Measurements from ENCODE around the gene EYA2.
"Not testable (repeated sequence)": the region's sequence is repeated elsewhere in the genome, so short reads cannot be mapped to it uniquely, and the experiment has no call there.

EYA2 gene

GRCh38 chr20:46903256-46903655 lies 8.6 kb downstream of the EYA2 start:
- no peaks in the 10 kb centered on the region for H3K36me3 Mint-ChIP-seq (ENCODE audit: low read depth)
- no peak overlapping the region for H3K4me3 Mint-ChIP-seq
- peaks cover 24% of the 10 kb centered on the region for H3K27me3 Mint-ChIP-seq (ENCODE audit: low read depth)

DNA sequence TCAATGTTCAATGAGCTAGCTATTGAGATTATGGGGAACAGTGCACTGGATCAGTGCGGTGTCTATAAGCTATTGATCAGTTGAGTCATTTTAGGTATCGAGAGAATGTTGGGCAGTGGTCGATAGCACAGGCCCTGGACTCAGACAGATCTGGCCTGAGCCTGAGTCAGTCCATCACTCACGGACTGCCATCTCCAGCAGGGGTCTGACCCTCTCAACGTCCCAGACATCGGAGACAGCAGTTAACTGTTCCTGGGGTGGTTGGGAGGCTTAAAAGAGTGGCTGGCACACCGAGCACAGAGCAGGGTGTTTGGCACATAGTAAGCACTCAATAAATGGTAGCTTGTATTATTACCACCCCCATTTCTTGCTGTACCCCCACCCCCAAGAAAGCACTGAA lies 9.3 kb downstream of the EYA2 start:
- no peaks in the 10 kb centered on the region for H3K9me3 Mint-ChIP-seq
- DNase-seq (ENCODE audit: low spot score) = no peak
- H3K36me3 Mint-ChIP-seq (ENCODE audit: low read depth) = no peaks in the 10 kb centered on the region
- H3K27ac Mint-ChIP-seq = no peak overlapping the region
- H3K4me3 Mint-ChIP-seq = no peak overlapping the region
- H3K4me1 Mint-ChIP-seq (ENCODE audit: low read depth) = no peaks in the 10 kb centered on the region
- H3K27me3 Mint-ChIP-seq (ENCODE audit: low read depth) = peaks cover 18% of the 10 kb centered on the region

More at GRCh38 chr20:46903256-46903655, 8.6 kb downstream of the EYA2 start:
- Mint-ChIP-seq H3K4me1 (ENCODE audit: low read depth) (no peaks in the 10 kb centered on the region), H3K9me3 (no peaks in the 10 kb centered on the region), H3K27ac (no peak overlapping the region)
- no peak for DNase-seq (ENCODE audit: low spot score)

DNA sequence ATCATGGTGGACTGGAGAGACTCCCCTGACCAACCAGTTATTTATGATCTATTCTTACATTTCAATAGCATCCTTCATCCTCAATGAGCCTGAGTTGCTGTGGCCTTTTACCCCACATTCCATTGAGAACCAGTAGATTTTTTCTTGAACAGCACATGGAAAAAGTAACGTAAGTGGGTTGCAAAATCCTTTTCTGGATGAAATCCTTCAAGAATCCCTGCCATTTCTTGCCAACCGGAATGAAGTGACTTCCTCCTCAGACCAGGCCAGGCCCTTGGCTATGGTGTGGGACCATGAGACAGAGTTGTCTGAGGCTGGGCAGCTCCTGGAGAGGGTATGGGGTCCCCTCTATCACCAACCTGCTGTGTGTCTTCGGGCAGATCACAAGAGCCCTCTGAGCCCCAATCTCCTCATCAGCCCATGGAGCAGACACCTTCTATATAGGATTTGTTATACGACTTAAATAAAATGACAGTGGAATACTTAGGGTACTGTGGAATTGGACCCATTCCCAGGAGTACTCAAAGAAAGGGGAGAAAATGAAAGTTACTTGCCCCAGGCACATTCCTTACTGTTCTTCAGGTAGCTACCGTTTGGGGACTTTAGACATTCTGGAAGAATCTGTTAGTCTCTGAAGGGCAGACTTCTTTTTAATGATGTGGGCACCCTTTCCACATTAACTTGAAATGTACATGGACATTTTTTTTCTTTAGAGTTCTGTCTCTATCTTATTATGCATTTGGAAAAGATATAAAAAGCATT lies 10.9 kb downstream of the EYA2 start:
- H3K4me3 Mint-ChIP-seq = no peak overlapping the region
- no peaks in the 10 kb centered on the region for H3K4me1 Mint-ChIP-seq (ENCODE audit: low read depth)
- DNase-seq (ENCODE audit: low spot score) = no peak
- H3K27me3 Mint-ChIP-seq (ENCODE audit: low read depth) = peaks cover 12% of the 10 kb centered on the region
- H3K36me3 Mint-ChIP-seq (ENCODE audit: low read depth) = no peaks in the 10 kb centered on the region
- H3K9me3 Mint-ChIP-seq = no peaks in the 10 kb centered on the region
- H3K27ac Mint-ChIP-seq = no peak overlapping the region

- Mint-ChIP-seq H3K4me1 (ENCODE audit: low read depth) (no peaks in the 10 kb centered on the region), H3K9me3 (no peaks in the 10 kb centered on the region), H3K27ac (no peak overlapping the region), H3K27me3 (ENCODE audit: low read depth) (peaks cover 8% of the 10 kb centered on the region), H3K4me3 (no peak overlapping the region), H3K36me3 (ENCODE audit: low read depth) (no peaks in the 10 kb centered on the region)
- no peak for DNase-seq (ENCODE audit: low spot score)
Observed at GRCh38 chr20:46913329-46914044, 18.8 kb downstream of the EYA2 start.

DNA sequence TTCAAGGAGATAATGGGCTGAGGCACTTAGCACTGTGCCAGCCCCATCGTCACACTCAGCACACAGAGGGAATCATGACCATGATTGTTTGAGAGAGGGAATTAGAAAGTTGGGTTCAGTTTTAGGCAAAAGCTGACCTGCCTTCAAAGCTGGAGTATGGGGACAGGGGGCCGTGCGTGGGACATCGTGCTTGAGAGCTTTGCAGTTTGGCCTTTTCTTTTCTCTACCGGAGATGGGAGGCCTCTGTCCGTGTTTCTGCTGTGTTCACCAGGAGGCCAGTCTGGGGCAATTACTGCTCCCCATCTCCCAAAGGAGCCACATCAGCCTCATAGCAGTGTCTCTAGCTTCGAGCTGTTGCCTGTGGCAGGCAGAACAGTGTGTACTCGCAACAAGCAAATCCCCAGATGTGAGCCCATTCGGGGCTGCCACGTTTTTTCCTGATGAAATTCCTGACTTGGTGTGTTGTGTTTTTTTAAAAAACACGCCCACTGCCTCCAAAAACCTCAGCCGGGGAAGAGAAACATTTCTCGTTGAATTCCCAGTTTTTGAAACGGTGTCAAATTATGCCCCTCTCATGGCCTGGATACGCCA lies 20.2 kb downstream of the EYA2 start:
- Mint-ChIP-seq H3K9me3 (no peaks in the 10 kb centered on the region), H3K27me3 (ENCODE audit: low read depth) (peaks cover 3% of the 10 kb centered on the region), H3K27ac (no peak overlapping the region), H3K36me3 (ENCODE audit: low read depth) (no peaks in the 10 kb centered on the region), H3K4me3 (no peak overlapping the region), H3K4me1 (ENCODE audit: low read depth) (no peaks in the 10 kb centered on the region)
- DNase-seq (ENCODE audit: low spot score) = no peak

- no peaks in the 10 kb centered on the region for H3K4me1 Mint-ChIP-seq (ENCODE audit: low read depth)
- H3K4me3 Mint-ChIP-seq = no peak overlapping the region
- DNase-seq (ENCODE audit: low spot score) = no peak
- no peak overlapping the region for H3K27ac Mint-ChIP-seq
- no peaks in the 10 kb centered on the region for H3K36me3 Mint-ChIP-seq (ENCODE audit: low read depth)
- H3K27me3 Mint-ChIP-seq (ENCODE audit: low read depth) = peaks cover 2% of the 10 kb centered on the region
- H3K9me3 Mint-ChIP-seq = no peaks in the 10 kb centered on the region
Observed at GRCh38 chr20:46915575-46916257, 21.1 kb downstream of the EYA2 start.

DNA sequence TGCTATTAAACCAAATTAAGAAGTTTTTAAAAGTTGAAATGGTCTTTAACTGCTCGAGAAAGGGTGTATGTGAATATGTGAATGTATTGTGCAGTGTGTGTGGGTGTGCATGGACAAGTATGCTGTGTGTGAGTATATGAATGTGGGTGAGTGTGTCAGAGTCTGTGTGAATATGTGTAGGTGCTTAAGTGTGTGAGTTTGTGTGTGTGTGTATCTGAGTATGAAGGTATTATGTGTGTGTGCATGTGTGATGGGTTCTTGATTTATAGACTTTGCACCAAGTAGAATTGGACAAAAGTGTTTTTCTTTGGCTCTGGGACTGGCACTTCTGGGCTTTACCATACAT lies 21.6 kb downstream of the EYA2 start:
- H3K9me3 Mint-ChIP-seq = no peaks in the 10 kb centered on the region
- no peaks in the 10 kb centered on the region for H3K4me1 Mint-ChIP-seq (ENCODE audit: low read depth)
- no peak for DNase-seq (ENCODE audit: low spot score)
- H3K27ac Mint-ChIP-seq = no peak overlapping the region
- H3K36me3 Mint-ChIP-seq (ENCODE audit: low read depth) = no peaks in the 10 kb centered on the region
- H3K4me3 Mint-ChIP-seq = no peak overlapping the region
- peaks cover 2% of the 10 kb centered on the region for H3K27me3 Mint-ChIP-seq (ENCODE audit: low read depth)

- no peak overlapping the region for H3K27ac Mint-ChIP-seq
- H3K4me1 Mint-ChIP-seq (ENCODE audit: low read depth) = no peaks in the 10 kb centered on the region
- H3K36me3 Mint-ChIP-seq (ENCODE audit: low read depth) = no peaks in the 10 kb centered on the region
- no peak overlapping the region for H3K4me3 Mint-ChIP-seq
- H3K27me3 Mint-ChIP-seq (ENCODE audit: low read depth) = peaks cover 2% of the 10 kb centered on the region
- DNase-seq (ENCODE audit: low spot score) = no peak
- no peaks in the 10 kb centered on the region for H3K9me3 Mint-ChIP-seq
Observed at GRCh38 chr20:46917155-46917554, 22.5 kb downstream of the EYA2 start.

- Mint-ChIP-seq H3K36me3 (ENCODE audit: low read depth) (no peaks in the 10 kb centered on the region), H3K27me3 (ENCODE audit: low read depth) (no peaks in the 10 kb centered on the region), H3K4me1 (ENCODE audit: low read depth) (no peaks in the 10 kb centered on the region), H3K9me3 (no peaks in the 10 kb centered on the region), H3K4me3 (no peak overlapping the region), H3K27ac (no peak overlapping the region)
- no peak for DNase-seq (ENCODE audit: low spot score)
Observed at GRCh38 chr20:46920114-46920513, 25.5 kb downstream of the EYA2 start.

DNA sequence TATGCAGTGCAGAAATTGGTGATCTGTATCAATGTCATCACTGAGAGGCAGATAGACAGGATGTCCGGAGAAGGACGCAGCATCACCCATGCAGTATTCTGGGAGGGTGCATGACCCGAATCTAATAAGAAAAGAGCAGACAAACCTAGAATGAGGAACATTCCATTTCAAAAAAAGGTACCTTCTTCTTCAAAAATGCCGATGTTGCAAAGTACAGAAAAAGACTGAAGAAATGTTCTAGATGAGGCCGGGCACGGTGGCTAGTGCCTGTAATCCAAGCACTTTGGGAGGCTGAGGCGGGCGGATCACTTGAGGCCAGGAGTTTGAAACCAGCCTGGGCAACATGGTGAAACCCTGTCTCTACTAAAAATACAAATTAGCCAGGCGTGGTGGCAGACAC lies 28.2 kb downstream of the EYA2 start:
- H3K9me3 Mint-ChIP-seq; H3K4me1 Mint-ChIP-seq (ENCODE audit: low read depth); H3K36me3 Mint-ChIP-seq (ENCODE audit: low read depth); H3K4me3 Mint-ChIP-seq; DNase-seq (ENCODE audit: low spot score); H3K27ac Mint-ChIP-seq; H3K27me3 Mint-ChIP-seq (ENCODE audit: low read depth): not testable (repeated sequence)

DNA sequence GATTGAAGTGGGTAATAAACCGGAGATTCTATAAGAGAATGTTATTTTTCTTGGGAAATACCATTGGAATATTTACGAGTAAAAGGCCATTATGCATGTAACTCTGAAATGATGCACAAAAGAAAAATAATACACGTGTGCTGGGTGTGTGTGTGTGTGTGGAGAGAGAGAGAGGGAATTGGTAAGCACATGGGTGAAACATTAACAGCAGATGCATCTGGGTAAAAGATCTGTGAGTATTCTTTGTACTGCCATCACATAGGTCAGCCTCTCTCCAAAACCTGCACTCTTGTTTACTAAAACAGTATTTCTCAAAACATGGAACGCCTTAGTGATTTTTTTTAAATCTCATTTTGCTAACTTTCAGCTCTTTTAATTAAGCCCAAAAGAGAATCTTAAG lies 28.9 kb downstream of the EYA2 start:
- Mint-ChIP-seq H3K9me3 (no peaks in the 10 kb centered on the region), H3K4me1 (ENCODE audit: low read depth) (no peaks in the 10 kb centered on the region), H3K27me3 (ENCODE audit: low read depth) (peaks cover 2% of the 10 kb centered on the region), H3K36me3 (ENCODE audit: low read depth) (no peaks in the 10 kb centered on the region), H3K27ac (no peak overlapping the region), H3K4me3 (no peak overlapping the region)
- no peak for DNase-seq (ENCODE audit: low spot score)

DNA sequence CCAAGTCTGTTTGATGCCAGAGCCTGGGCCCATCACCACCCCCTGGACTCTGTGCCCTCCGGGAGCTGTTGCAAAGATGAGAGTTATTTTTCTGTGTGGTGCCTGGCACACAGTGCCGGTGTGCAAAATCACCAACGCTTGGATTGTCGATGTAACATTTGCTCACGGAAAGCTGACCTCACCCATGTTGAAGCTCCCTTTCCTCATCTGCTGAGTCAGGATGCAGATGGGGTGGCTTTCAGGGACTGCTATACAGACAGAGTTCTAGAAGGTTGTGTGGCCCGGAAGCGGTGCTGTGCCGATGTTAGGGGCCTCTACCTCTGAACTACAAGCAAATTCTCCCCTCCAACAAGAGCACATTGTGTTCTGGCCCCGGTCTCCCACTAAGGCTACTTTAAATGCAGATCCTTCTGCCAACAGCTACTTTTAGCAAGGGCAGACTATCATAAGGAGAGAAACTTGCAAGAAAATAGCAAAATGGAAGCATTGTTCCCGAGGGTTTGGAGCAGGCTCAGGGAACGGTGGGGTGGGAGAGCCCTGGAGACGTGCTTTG lies 34.0 kb downstream of the EYA2 start:
- Mint-ChIP-seq H3K36me3 (ENCODE audit: low read depth) (no peaks in the 10 kb centered on the region), H3K27ac (no peak overlapping the region), H3K9me3 (no peaks in the 10 kb centered on the region), H3K27me3 (ENCODE audit: low read depth) (peaks cover 15% of the 10 kb centered on the region), H3K4me3 (no peak overlapping the region), H3K4me1 (ENCODE audit: low read depth) (no peaks in the 10 kb centered on the region)
- no peak for DNase-seq (ENCODE audit: low spot score)

GRCh38 chr20:46929902-46930301 lies 35.3 kb downstream of the EYA2 start:
- DNase-seq (ENCODE audit: low spot score) = no peak
- Mint-ChIP-seq H3K27me3 (ENCODE audit: low read depth) (peaks cover 15% of the 10 kb centered on the region), H3K4me1 (ENCODE audit: low read depth) (no peaks in the 10 kb centered on the region), H3K4me3 (no peak overlapping the region), H3K36me3 (ENCODE audit: low read depth) (no peaks in the 10 kb centered on the region), H3K9me3 (no peaks in the 10 kb centered on the region), H3K27ac (no peak overlapping the region)

All from T-helper 2 cell treated with Interferon-gamma antibody and Interleukin-4, amounts not matched to agents 5 μg/mL and 100 μg/mL, for 36 hours (primary cell).